HEK293 (cell line): ENCODE data around the gene ZFYVE28.

Experiments used
- GLIS1 ChIP-seq: fragments of 450-650 bp; formaldehyde crosslinking; IDR thresholded peaks from 2 replicates; pipeline ENCODE4 v1.5.1; 2016; ENCODE audit warnings: missing biosample characterization, missing genetic modification characterization
- MYNN ChIP-seq: fragments of 450-650 bp; formaldehyde crosslinking; IDR thresholded peaks from 2 replicates; pipeline ENCODE4 v1.5.1; 2016; ENCODE audit warnings: missing biosample characterization, missing genetic modification characterization, borderline replicate concordance
- YY1 ChIP-seq: fragments of 450-650 bp; formaldehyde crosslinking; IDR thresholded peaks from 2 replicates; pipeline ENCODE4 v1.5.1; 2018; ENCODE audit warnings: missing biosample characterization, missing genetic modification characterization
- ZNF274 ChIP-seq, 2 experiments: fragments of 200-500 bp in 1 of 2; fragments of 450-650 bp in 1 of 2; sonication (Bioruptor generic) in 1 of 2; formaldehyde crosslinking in 1 of 2; IDR thresholded peaks; 2 replicates each; pipeline versions ENCODE4 v1.5.1 to v1.6.1; 2014 to 2016; ENCODE audit warnings: borderline replicate concordance in 1 of 2, inconsistent platforms in 1 of 2, low read length in 1 of 2, missing biosample characterization in 1 of 2, missing genetic modification characterization in 1 of 2
- ZNF324 ChIP-seq: fragments of 450-650 bp; formaldehyde crosslinking; IDR thresholded peaks from 2 replicates; pipeline ENCODE4 v1.5.1; 2016; ENCODE audit warnings: missing biosample characterization, missing genetic modification characterization
- ZNF549 ChIP-seq: fragments of 450-650 bp; IDR thresholded peaks from 2 replicates; pipeline ENCODE4 v1.5.1; 2018; ENCODE audit warnings: missing biosample characterization, missing genetic modification characterization, mild to moderate bottlenecking, inconsistent platforms, moderate library complexity
- ZNF777 ChIP-seq: fragments of 450-650 bp; formaldehyde crosslinking; IDR thresholded peaks from 2 replicates; pipeline ENCODE4 v1.5.1; 2017; ENCODE audit warnings: missing biosample characterization, missing genetic modification characterization, borderline replicate concordance
- TF ChIP-seq, protein P1 (sequence below): fragments of 450-650 bp; formaldehyde crosslinking; IDR thresholded peaks from 2 replicates; pipeline ENCODE4 v1.5.1; 2016; ENCODE audit warnings: missing biosample characterization, missing genetic modification characterization
- TF ChIP-seq, protein P2 (sequence below): fragments of 450-650 bp; formaldehyde crosslinking; IDR thresholded peaks from 2 replicates; pipeline ENCODE4 v1.5.1; 2016; ENCODE audit warnings: missing biosample characterization, missing genetic modification characterization
- TF ChIP-seq, protein P3 (sequence below): IDR thresholded peaks from 2 replicates; pipeline ENCODE4 v1.6.1; 2011; ENCODE audit warnings: mild to moderate bottlenecking, low read depth, low read length, borderline replicate concordance

DNA sequence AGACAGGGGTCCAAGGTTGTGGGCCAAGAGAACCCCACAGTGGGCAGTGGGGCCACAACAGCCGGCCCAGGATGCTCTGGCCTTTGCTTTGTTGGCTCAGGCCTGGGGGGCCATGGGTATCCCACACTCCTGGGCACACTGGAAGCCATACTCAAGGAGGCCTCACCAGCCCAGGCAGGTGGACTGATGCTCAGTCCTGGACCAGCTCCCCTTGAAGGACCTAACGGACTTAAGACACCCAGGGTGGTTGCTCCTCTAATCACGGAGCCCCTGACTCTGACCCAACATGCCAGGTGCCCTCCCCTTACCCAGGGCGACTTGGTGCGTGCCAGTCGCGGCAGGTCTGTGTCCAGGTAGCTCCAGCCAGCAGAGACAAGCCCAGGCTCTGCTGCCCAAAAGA, 50.8 kb downstream of the ZFYVE28 start:
- TF ChIP-seq ZNF274 (IDR thresholded peaks at IDR 0.05; ENCODE audit: low read length), result no peak
- no peak for TF ChIP-seq ZNF274 (tag by site-specific recombination; IDR thresholded peaks at IDR 0.05; ENCODE audit: borderline replicate concordance)
- no peak for TF ChIP-seq ZNF549 (tag by site-specific recombination)
- no peak for TF ChIP-seq ZNF777 (tag by site-specific recombination)
- TF ChIP-seq, protein P1, sequence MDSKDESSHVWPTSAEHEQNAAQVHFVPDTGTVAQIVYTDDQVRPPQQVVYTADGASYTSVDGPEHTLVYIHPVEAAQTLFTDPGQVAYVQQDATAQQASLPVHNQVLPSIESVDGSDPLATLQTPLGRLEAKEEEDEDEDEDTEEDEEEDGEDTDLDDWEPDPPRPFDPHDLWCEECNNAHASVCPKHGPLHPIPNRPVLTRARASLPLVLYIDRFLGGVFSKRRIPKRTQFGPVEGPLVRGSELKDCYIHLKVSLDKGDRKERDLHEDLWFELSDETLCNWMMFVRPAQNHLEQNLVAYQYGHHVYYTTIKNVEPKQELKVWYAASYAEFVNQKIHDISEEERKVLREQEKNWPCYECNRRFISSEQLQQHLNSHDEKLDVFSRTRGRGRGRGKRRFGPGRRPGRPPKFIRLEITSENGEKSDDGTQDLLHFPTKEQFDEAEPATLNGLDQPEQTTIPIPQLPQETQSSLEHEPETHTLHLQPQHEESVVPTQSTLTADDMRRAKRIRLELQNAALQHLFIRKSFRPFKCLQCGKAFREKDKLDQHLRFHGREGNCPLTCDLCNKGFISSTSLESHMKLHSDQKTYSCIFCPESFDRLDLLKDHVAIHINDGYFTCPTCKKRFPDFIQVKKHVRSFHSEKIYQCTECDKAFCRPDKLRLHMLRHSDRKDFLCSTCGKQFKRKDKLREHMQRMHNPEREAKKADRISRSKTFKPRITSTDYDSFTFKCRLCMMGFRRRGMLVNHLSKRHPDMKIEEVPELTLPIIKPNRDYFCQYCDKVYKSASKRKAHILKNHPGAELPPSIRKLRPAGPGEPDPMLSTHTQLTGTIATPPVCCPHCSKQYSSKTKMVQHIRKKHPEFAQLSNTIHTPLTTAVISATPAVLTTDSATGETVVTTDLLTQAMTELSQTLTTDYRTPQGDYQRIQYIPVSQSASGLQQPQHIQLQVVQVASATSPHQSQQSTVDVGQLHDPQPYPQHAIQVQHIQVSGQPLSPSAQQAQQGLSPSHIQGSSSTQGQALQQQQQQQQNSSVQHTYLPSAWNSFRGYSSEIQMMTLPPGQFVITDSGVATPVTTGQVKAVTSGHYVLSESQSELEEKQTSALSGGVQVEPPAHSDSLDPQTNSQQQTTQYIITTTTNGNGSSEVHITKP (tag by site-specific recombination), result no peak
- TF ChIP-seq GLIS1 (tag by site-specific recombination), result no peak
- TF ChIP-seq ZNF324 (tag by site-specific recombination), result no peak
- TF ChIP-seq, protein P2, sequence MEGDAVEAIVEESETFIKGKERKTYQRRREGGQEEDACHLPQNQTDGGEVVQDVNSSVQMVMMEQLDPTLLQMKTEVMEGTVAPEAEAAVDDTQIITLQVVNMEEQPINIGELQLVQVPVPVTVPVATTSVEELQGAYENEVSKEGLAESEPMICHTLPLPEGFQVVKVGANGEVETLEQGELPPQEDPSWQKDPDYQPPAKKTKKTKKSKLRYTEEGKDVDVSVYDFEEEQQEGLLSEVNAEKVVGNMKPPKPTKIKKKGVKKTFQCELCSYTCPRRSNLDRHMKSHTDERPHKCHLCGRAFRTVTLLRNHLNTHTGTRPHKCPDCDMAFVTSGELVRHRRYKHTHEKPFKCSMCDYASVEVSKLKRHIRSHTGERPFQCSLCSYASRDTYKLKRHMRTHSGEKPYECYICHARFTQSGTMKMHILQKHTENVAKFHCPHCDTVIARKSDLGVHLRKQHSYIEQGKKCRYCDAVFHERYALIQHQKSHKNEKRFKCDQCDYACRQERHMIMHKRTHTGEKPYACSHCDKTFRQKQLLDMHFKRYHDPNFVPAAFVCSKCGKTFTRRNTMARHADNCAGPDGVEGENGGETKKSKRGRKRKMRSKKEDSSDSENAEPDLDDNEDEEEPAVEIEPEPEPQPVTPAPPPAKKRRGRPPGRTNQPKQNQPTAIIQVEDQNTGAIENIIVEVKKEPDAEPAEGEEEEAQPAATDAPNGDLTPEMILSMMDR (tag by site-specific recombination), result no peak
- TF ChIP-seq, protein P3, sequence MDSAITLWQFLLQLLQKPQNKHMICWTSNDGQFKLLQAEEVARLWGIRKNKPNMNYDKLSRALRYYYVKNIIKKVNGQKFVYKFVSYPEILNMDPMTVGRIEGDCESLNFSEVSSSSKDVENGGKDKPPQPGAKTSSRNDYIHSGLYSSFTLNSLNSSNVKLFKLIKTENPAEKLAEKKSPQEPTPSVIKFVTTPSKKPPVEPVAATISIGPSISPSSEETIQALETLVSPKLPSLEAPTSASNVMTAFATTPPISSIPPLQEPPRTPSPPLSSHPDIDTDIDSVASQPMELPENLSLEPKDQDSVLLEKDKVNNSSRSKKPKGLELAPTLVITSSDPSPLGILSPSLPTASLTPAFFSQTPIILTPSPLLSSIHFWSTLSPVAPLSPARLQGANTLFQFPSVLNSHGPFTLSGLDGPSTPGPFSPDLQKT, result no peak
- TF ChIP-seq MYNN, result no peak
- TF ChIP-seq YY1 (tag by site-specific recombination), result no peak
